Thyroid gland (tissue), 4 donors: ENCODE measurements around the gene CHGA.

Experiments used
- POLR2A ChIP-seq, 2 donors: fragments of 450-650 bp; IDR thresholded peaks; one replicate each; pipeline ENCODE4 v1.6.1; 2017; ENCODE audit warnings: antibody characterized with exemption in 2 of 2, mild to moderate bottlenecking in 2 of 2, moderate library complexity in 1 of 2
- TF ChIP-seq, protein P1 (sequence below), 6 experiments: fragments of 200-600 bp in 3 of 6; fragments of 450-650 bp in 3 of 6; sonication (generic) in 3 of 6; IDR thresholded peaks; one replicate each; pipeline ENCODE4 v1.5.1; 2016 to 2019; ENCODE audit warnings: antibody characterized with exemption in 6 of 6, mild to moderate bottlenecking in 2 of 6, inconsistent platforms in 1 of 6, moderate library complexity in 1 of 6

GRCh38 chr14:92939699-92940098 is 16.7 kb downstream of the CHGA start:
- TF ChIP-seq, protein P1, sequence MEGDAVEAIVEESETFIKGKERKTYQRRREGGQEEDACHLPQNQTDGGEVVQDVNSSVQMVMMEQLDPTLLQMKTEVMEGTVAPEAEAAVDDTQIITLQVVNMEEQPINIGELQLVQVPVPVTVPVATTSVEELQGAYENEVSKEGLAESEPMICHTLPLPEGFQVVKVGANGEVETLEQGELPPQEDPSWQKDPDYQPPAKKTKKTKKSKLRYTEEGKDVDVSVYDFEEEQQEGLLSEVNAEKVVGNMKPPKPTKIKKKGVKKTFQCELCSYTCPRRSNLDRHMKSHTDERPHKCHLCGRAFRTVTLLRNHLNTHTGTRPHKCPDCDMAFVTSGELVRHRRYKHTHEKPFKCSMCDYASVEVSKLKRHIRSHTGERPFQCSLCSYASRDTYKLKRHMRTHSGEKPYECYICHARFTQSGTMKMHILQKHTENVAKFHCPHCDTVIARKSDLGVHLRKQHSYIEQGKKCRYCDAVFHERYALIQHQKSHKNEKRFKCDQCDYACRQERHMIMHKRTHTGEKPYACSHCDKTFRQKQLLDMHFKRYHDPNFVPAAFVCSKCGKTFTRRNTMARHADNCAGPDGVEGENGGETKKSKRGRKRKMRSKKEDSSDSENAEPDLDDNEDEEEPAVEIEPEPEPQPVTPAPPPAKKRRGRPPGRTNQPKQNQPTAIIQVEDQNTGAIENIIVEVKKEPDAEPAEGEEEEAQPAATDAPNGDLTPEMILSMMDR (IDR thresholded peaks at IDR 0.05), result no peak
- TF ChIP-seq POLR2A (IDR thresholded peaks at IDR 0.05), result no peak
